HFFc6 (cell line): ENCODE data around the gene TRPC4. TPM values are rescaled to one million over a fixed set of nuclear protein-coding genes. Genes with fewer than 3 reads are reported as not detected.

Experiments used
- DNase-seq: peaks from one replicate; pipeline ENCODE4 v3.0.0-alpha.2; 2018
- H3K27ac Mint-ChIP-seq: 2 replicates; pipeline ENCODE4 v1.8.0; 2020; ENCODE audit warnings: mild to moderate bottlenecking, mixed read lengths
- H3K27me3 Mint-ChIP-seq: 2 replicates; pipeline ENCODE4 v1.8.0; 2021; ENCODE audit warnings: mild to moderate bottlenecking, moderate library complexity, mixed read lengths; ENCODE audit not compliant: insufficient read depth
- H3K36me3 Mint-ChIP-seq: 2 replicates; pipeline ENCODE4 v1.8.0; 2021; ENCODE audit warnings: low read depth, mixed read lengths
- H3K4me1 Mint-ChIP-seq: 2 replicates; pipeline ENCODE4 v1.8.0; 2020; ENCODE audit warnings: low read depth, mixed read lengths
- H3K4me3 Mint-ChIP-seq: 2 replicates; pipeline ENCODE4 v1.8.0; 2020; ENCODE audit warnings: mild to moderate bottlenecking, moderate library complexity, mixed read lengths
- H3K9me3 Mint-ChIP-seq: 2 replicates; pipeline ENCODE4 v1.8.0; 2020; ENCODE audit warnings: mild to moderate bottlenecking, mixed read lengths
- CTCF ChIP-seq: fragments of 200-600 bp; sonication (generic); IDR thresholded peaks from 2 replicates; pipeline ENCODE4 v1.5.0; 2021; ENCODE audit warnings: antibody characterized with exemption, mild to moderate bottlenecking
- total RNA-seq, 6 experiments: library from RNA; stranded (reverse); fragmentation: NEBNext Ultra II Directional; extraction: Animal tissue kit (Norgen Biotek cat#: 25700); gene quantifications; 2 replicates in 1 of 6; 3 replicates in 5 of 6; pipeline ENCODE4 v1.2.3, GENCODE V29; 2021

Gene TRPC4
- total RNA-seq, 6 experiments from 2014 or later = 14.3 to 17.5 (median 15.4) TPM

- TF ChIP-seq CTCF = no peak
- Mint-ChIP-seq H3K27ac (no peak overlapping the region), H3K36me3 (peaks cover 28% of the 10 kb centered on the region), H3K9me3 (no peaks in the 10 kb centered on the region), H3K4me3 (no peak overlapping the region), H3K27me3 (no peaks in the 10 kb centered on the region), H3K4me1 (peaks cover 7% of the 10 kb centered on the region)
- no peak for DNase-seq
Measured at GRCh38 chr13:37741536-37741935, 128.0 kb downstream of the TRPC4 start.

GRCh38 chr13:37736045-37736444 is 133.5 kb downstream of the TRPC4 start:
- Mint-ChIP-seq H3K4me1 (no peaks in the 10 kb centered on the region; the same call in 1 of the 2 replicates), H3K4me3 (no peak overlapping the region)

GRCh38 chr13:37735293-37735692 is 134.3 kb downstream of the TRPC4 start:
- no peak overlapping the region for H3K27ac Mint-ChIP-seq
- no peak for DNase-seq
- TF ChIP-seq CTCF = no peak
- H3K9me3 Mint-ChIP-seq = no peaks in the 10 kb centered on the region
- H3K4me3 Mint-ChIP-seq = no peak overlapping the region
- H3K27me3 Mint-ChIP-seq = no peaks in the 10 kb centered on the region
- H3K36me3 Mint-ChIP-seq = peaks cover 10% of the 10 kb centered on the region; the same call in 1 of the 2 replicates
- no peaks in the 10 kb centered on the region; the same call in 1 of the 2 replicates for H3K4me1 Mint-ChIP-seq

More at GRCh38 chr13:37736045-37736444, 133.5 kb downstream of the TRPC4 start:
- Mint-ChIP-seq H3K36me3 (peaks cover 16% of the 10 kb centered on the region; the same call in 1 of the 2 replicates), H3K9me3 (no peaks in the 10 kb centered on the region), H3K27ac (no peak overlapping the region), H3K27me3 (no peaks in the 10 kb centered on the region)
- no peak for TF ChIP-seq CTCF
- DNase-seq = no peak

GRCh38 chr13:37729876-37730275 is 139.7 kb downstream of the TRPC4 start:
- peaks cover 5% of the 10 kb centered on the region; the same call in 1 of the 2 replicates for H3K36me3 Mint-ChIP-seq
- no peaks in the 10 kb centered on the region for H3K27me3 Mint-ChIP-seq
- no peak overlapping the region for H3K27ac Mint-ChIP-seq
- H3K4me3 Mint-ChIP-seq = no peak overlapping the region
- TF ChIP-seq CTCF = no peak
- DNase-seq = no peak
- 0 out of 2 replicates have a peak, but pooled peaks cover 8% of the 10 kb centered on the region for H3K4me1 Mint-ChIP-seq
- H3K9me3 Mint-ChIP-seq = no peaks in the 10 kb centered on the region

GRCh38 chr13:37716420-37717195 is 153.0 kb downstream of the TRPC4 start:
- TF ChIP-seq CTCF = no peak
- H3K36me3 Mint-ChIP-seq = peaks cover 45% of the 10 kb centered on the region
- DNase-seq = no peak
- H3K4me3 Mint-ChIP-seq = peak overlapping the region; percentile 33
- H3K4me1 Mint-ChIP-seq = peaks cover 65% of the 10 kb centered on the region
- no peaks in the 10 kb centered on the region; the same call in 1 of the 2 replicates for H3K27me3 Mint-ChIP-seq
- H3K27ac Mint-ChIP-seq = peak overlapping the region; percentile 79
- peaks cover 5% of the 10 kb centered on the region; the same call in 1 of the 2 replicates for H3K9me3 Mint-ChIP-seq
